HEK293 (cell line): Measurements from ENCODE around the gene AMER1.
"Not testable (repeated sequence)": the region's sequence is repeated elsewhere in the genome, so short reads cannot be mapped to it uniquely, and the experiment has no call there.

Experiments
- CTCF ChIA-PET: fragments of 350-600 bp; formaldehyde crosslinking; extraction: SDS; loops from one replicate; lab custom pipeline; 2021; ENCODE audit warnings: antibody characterized with exemption; lab: Yijun Ruan, JAX
- POLR2A ChIA-PET: fragments of 300-600 bp; formaldehyde crosslinking; extraction: SDS; loops from one replicate; lab custom pipeline; 2020; ENCODE audit warnings: antibody characterized with exemption, inconsistent platforms; lab: Yijun Ruan, JAX
- H3K27ac ChIP-seq: fragments of 200-500 bp; sonication (Bioruptor generic); 2 replicates; pipeline ENCODE4 v1.5.1; 2014; ENCODE audit warnings: low read depth, low read length, control low read depth, inconsistent platforms; ENCODE audit errors: extremely low read depth
- H3K36me3 ChIP-seq, 2 experiments: fragments of 200-500 bp in 1 of 2; sonication (Bioruptor generic) in 1 of 2; 1 replicate in 1 of 2; 2 replicates in 1 of 2; pipeline ENCODE4 v1.5.1; 2014 to 2017; ENCODE audit warnings: inconsistent platforms in 2 of 2, low read length in 2 of 2; ENCODE audit not compliant: control insufficient read depth in 2 of 2, insufficient read depth in 1 of 2
- H3K4me1 ChIP-seq: fragments of 200-500 bp; sonication (Bioruptor generic); 2 replicates; pipeline ENCODE4 v1.5.1; 2014; ENCODE audit warnings: mild to moderate bottlenecking, low read length, inconsistent platforms; ENCODE audit not compliant: control insufficient read depth, insufficient read depth
- H3K4me3 ChIP-seq: 2 replicates; pipeline ENCODE4 v1.5.1; 2011; ENCODE audit warnings: low read depth, mild to moderate bottlenecking, control low read depth, low read length, moderate library complexity
- H3K9me3 ChIP-seq: fragments of 200-500 bp; sonication (Bioruptor generic); 2 replicates; pipeline ENCODE4 v1.5.1; 2014; ENCODE audit warnings: low read depth, low read length, inconsistent platforms; ENCODE audit not compliant: control insufficient read depth, insufficient read depth
- BCL11A ChIP-seq: fragments of 450-650 bp; formaldehyde crosslinking; IDR thresholded peaks from 2 replicates; pipeline ENCODE4 v1.5.1; 2016; ENCODE audit warnings: low read depth, missing biosample characterization, missing genetic modification characterization
- PATZ1 ChIP-seq: fragments of 450-650 bp; formaldehyde crosslinking; IDR thresholded peaks from 2 replicates; pipeline ENCODE4 v1.5.1; 2016; ENCODE audit warnings: missing biosample characterization, missing genetic modification characterization
- REPIN1 ChIP-seq: fragments of 450-650 bp; formaldehyde crosslinking; IDR thresholded peaks from 2 replicates; pipeline ENCODE4 v1.5.1; 2017; ENCODE audit warnings: missing biosample characterization, missing genetic modification characterization, low read depth
- ZBTB17 ChIP-seq: fragments of 450-650 bp; formaldehyde crosslinking; IDR thresholded peaks from 2 replicates; pipeline ENCODE4 v1.5.1; 2016; ENCODE audit warnings: missing biosample characterization, missing genetic modification characterization
- ZBTB49 ChIP-seq: fragments of 450-650 bp; formaldehyde crosslinking; IDR thresholded peaks from 2 replicates; pipeline ENCODE4 v1.5.1; 2016; ENCODE audit warnings: missing biosample characterization, missing genetic modification characterization, low read depth
- ZBTB8A ChIP-seq: fragments of 450-650 bp; formaldehyde crosslinking; IDR thresholded peaks from 2 replicates; pipeline ENCODE4 v1.5.1; 2016; ENCODE audit warnings: missing biosample characterization, missing genetic modification characterization
- ZNF112 ChIP-seq: fragments of 450-650 bp; formaldehyde crosslinking; IDR thresholded peaks from 2 replicates; pipeline ENCODE4 v1.5.0; 2017; ENCODE audit warnings: missing biosample characterization, missing genetic modification characterization
- ZNF132 ChIP-seq: fragments of 450-650 bp; formaldehyde crosslinking; IDR thresholded peaks from 2 replicates; pipeline ENCODE4 v1.5.1; 2017; ENCODE audit warnings: missing biosample characterization, missing genetic modification characterization, borderline replicate concordance
- ZNF175 ChIP-seq: fragments of 450-650 bp; formaldehyde crosslinking; IDR thresholded peaks from 2 replicates; pipeline ENCODE4 v1.5.1; 2016; ENCODE audit warnings: missing biosample characterization, missing genetic modification characterization
- ZNF23 ChIP-seq: fragments of 450-650 bp; formaldehyde crosslinking; IDR thresholded peaks from 2 replicates; pipeline ENCODE4 v1.5.1; 2016; ENCODE audit warnings: missing biosample characterization, missing genetic modification characterization, borderline replicate concordance
- ZNF239 ChIP-seq: fragments of 450-650 bp; formaldehyde crosslinking; IDR thresholded peaks from 2 replicates; pipeline ENCODE4 v1.5.1; 2016; ENCODE audit warnings: missing biosample characterization, missing genetic modification characterization
- ZNF26 ChIP-seq: fragments of 450-650 bp; formaldehyde crosslinking; IDR thresholded peaks from 2 replicates; pipeline ENCODE4 v1.5.1; 2016; ENCODE audit warnings: missing biosample characterization, missing genetic modification characterization
- ZNF362 ChIP-seq: fragments of 450-650 bp; formaldehyde crosslinking; IDR thresholded peaks from 2 replicates; pipeline ENCODE4 v1.5.1; 2016; ENCODE audit warnings: missing biosample characterization, missing genetic modification characterization
- ZNF561 ChIP-seq: fragments of 450-650 bp; IDR thresholded peaks from 2 replicates; pipeline ENCODE4 v1.5.1; 2018; ENCODE audit warnings: missing biosample characterization, missing genetic modification characterization, borderline replicate concordance
- ZNF580 ChIP-seq: fragments of 450-650 bp; formaldehyde crosslinking; IDR thresholded peaks from 2 replicates; pipeline ENCODE4 v1.5.1; 2016; ENCODE audit warnings: missing biosample characterization, missing genetic modification characterization
- ZNF596 ChIP-seq: fragments of 450-650 bp; IDR thresholded peaks from 2 replicates; pipeline ENCODE4 v1.5.0; 2018; ENCODE audit warnings: missing biosample characterization, mild to moderate bottlenecking, missing genetic modification characterization, moderate library complexity
- ZNF704 ChIP-seq: fragments of 450-650 bp; formaldehyde crosslinking; IDR thresholded peaks from 2 replicates; pipeline ENCODE4 v1.5.1; 2016; ENCODE audit warnings: missing biosample characterization, missing genetic modification characterization
- ZNF785 ChIP-seq: fragments of 450-650 bp; formaldehyde crosslinking; IDR thresholded peaks from 2 replicates; pipeline ENCODE4 v1.5.1; 2016; ENCODE audit warnings: missing biosample characterization, missing genetic modification characterization
- ZSCAN23 ChIP-seq: fragments of 450-650 bp; formaldehyde crosslinking; IDR thresholded peaks from 2 replicates; pipeline ENCODE4 v1.5.1; 2016; ENCODE audit warnings: missing biosample characterization, missing genetic modification characterization

AMER1 gene

GRCh38 chrX:64229154-64229553 is 23.6 kb upstream of the AMER1 start:
- Histone ChIP-seq H3K9me3 (no peaks in the 10 kb centered on the region; the same call in 1 of the 2 replicates), H3K36me3 (no peaks in the 10 kb centered on the region), H3K27ac (no peak overlapping the region), H3K4me1 (no peaks in the 10 kb centered on the region), H3K4me3 (no peak overlapping the region)
- POLR2A ChIA-PET: no interaction called here
- CTCF ChIA-PET: interaction anchor here (0.7 kb wide), 1 partner anchor 216 kb away, joined by 4 read pairs; no protein-coding TSS in a partner anchor
- TF ChIP-seq BCL11A (tag by site-specific recombination) (no peak), ZNF561 (no peak), ZNF23 (tag by site-specific recombination) (no peak), ZNF704 (no peak), ZNF785 (tag by site-specific recombination) (no peak), REPIN1 (tag by site-specific recombination) (no peak), ZNF239 (no peak), PATZ1 (tag by site-specific recombination) (no peak), ZNF580 (tag by site-specific recombination) (no peak)

- Histone ChIP-seq H3K4me3 (no peak overlapping the region), H3K4me1 (no peaks in the 10 kb centered on the region), H3K9me3 (peaks cover 2% of the 10 kb centered on the region; the same call in 1 of the 2 replicates), H3K27ac (no peak overlapping the region)
- POLR2A ChIA-PET: no interaction called here
- TF ChIP-seq ZNF26 (tag by site-specific recombination) (no peak), ZNF362 (tag by site-specific recombination) (no peak), ZSCAN23 (tag by site-specific recombination) (no peak), ZNF175 (tag by site-specific recombination) (no peak), ZBTB49 (no peak), ZBTB17 (tag by site-specific recombination) (no peak), ZNF596 (tag by site-specific recombination) (no peak), ZBTB8A (tag by site-specific recombination) (no peak), ZNF112 (tag by site-specific recombination) (no peak), ZNF132 (tag by site-specific recombination) (no peak)
- TF ChIP-seq, all 188 proteins: peak for 0
- no peaks in the 10 kb centered on the region for H3K36me3 ChIP-seq
- CTCF ChIA-PET: no interaction called here
Measured at GRCh38 chrX:64218023-64218422, 12.5 kb upstream of the AMER1 start.

GRCh38 chrX:64213989-64214388 is 8.5 kb upstream of the AMER1 start:
- H3K9me3 ChIP-seq, POLR2A ChIA-PET, H3K4me3 ChIP-seq, H3K27ac ChIP-seq, CTCF ChIA-PET, H3K36me3 ChIP-seq, H3K4me1 ChIP-seq: not testable (repeated sequence)
